ENCODE data around the gene VENTX. TPM values are rescaled to one million over a fixed set of nuclear protein-coding genes. Genes with fewer than 3 reads are reported as not detected.

The VENTX gene
- total RNA-seq, 1 experiment from 2014 or later, result not detected

GRCh38 chr10:133195611-133196010 is 42.0 kb upstream of the VENTX start:
- ATAC-seq (no peak), DNase-seq (no peak)
- Histone ChIP-seq H3K79me2 (ENCODE audit: low read length) (no peaks in the 10 kb centered on the region), H3K4me1 (ENCODE audit: insufficient read depth, low read length) (no peaks in the 10 kb centered on the region), H3K9me3 (ENCODE audit: low read length) (no peaks in the 10 kb centered on the region), H3K4me2 (ENCODE audit: low read length) (no peak overlapping the region), H3K9ac (ENCODE audit: low read length) (no peak overlapping the region), H3F3A (ENCODE audit: low read length, unreplicated experiment) (no peaks in the 10 kb centered on the region), H4K20me1 (ENCODE audit: low read length) (no peaks in the 10 kb centered on the region), H3K36me3 (ENCODE audit: low read depth, low read length) (no peaks in the 10 kb centered on the region), H3K27me3 (ENCODE audit: low read length) (peaks cover 41% of the 10 kb centered on the region), H3K9me2 (replicated peaks; ENCODE audit: low read length) (no peaks in the 10 kb centered on the region), H2AFZ (ENCODE audit: low read length) (no peak overlapping the region), H3K4me3 (ENCODE audit: low read length) (no peak overlapping the region), H3K27ac (ENCODE audit: low read length) (no peak overlapping the region)
- CTCF ChIA-PET, result no interaction called here
- TF ChIP-seq CTCF (conservative IDR thresholded peaks at IDR 0.05; ENCODE audit: low read depth, low read length), result no peak
- no peak for TF ChIP-seq EZH2phosphoT487 (IDR thresholded peaks at IDR 0.05; ENCODE audit: borderline replicate concordance, low read length)
- TF ChIP-seq EZH2 (IDR thresholded peaks at IDR 0.05; ENCODE audit: low read length, unreplicated experiment), result no peak
- BruUV-seq (replicated peaks), result no TSS peak
- intact Hi-C loops (cut with micrococcal nuclease), result no loop called here
- POLR2A ChIA-PET (ENCODE audit: unreplicated experiment), result no interaction called here

GRCh38 chr10:133196221-133196915 is 41.3 kb upstream of the VENTX start:
- no peak overlapping the region for H3K27ac ChIP-seq (ENCODE audit: low read length)
- TF ChIP-seq CTCF (conservative IDR thresholded peaks at IDR 0.05; ENCODE audit: low read depth, low read length) (no peak), EZH2phosphoT487 (IDR thresholded peaks at IDR 0.05; ENCODE audit: borderline replicate concordance, low read length) (no peak), EZH2 (IDR thresholded peaks at IDR 0.05; ENCODE audit: low read length, unreplicated experiment) (no peak)
- H4K20me1 ChIP-seq (ENCODE audit: low read length), result no peaks in the 10 kb centered on the region
- no peak overlapping the region for H3K4me2 ChIP-seq (ENCODE audit: low read length)
- H3K36me3 ChIP-seq (ENCODE audit: low read depth, low read length), result no peaks in the 10 kb centered on the region
- no peak overlapping the region for H2AFZ ChIP-seq (ENCODE audit: low read length)
- no peak for ATAC-seq
- no peaks in the 10 kb centered on the region for H3K4me1 ChIP-seq (ENCODE audit: insufficient read depth, low read length)
- no TSS peak for BruUV-seq (replicated peaks)
- no peak overlapping the region for H3K4me3 ChIP-seq (ENCODE audit: low read length)
- no peaks in the 10 kb centered on the region for H3F3A ChIP-seq (ENCODE audit: low read length, unreplicated experiment)
- H3K9me3 ChIP-seq (ENCODE audit: low read length), result no peaks in the 10 kb centered on the region
- ChIA-PET POLR2A (ENCODE audit: unreplicated experiment) (no interaction called here), CTCF (no interaction called here)
- peaks cover 47% of the 10 kb centered on the region for H3K27me3 ChIP-seq (ENCODE audit: low read length)
- intact Hi-C loops (cut with micrococcal nuclease), result no loop called here
- H3K9me2 ChIP-seq (replicated peaks; ENCODE audit: low read length), result no peaks in the 10 kb centered on the region
- DNase-seq, result no peak
- H3K9ac ChIP-seq (ENCODE audit: low read length), result no peak overlapping the region
- no peaks in the 10 kb centered on the region for H3K79me2 ChIP-seq (ENCODE audit: low read length)

GRCh38 chr10:133196936-133197758 is 40.5 kb upstream of the VENTX start:
- Histone ChIP-seq H3K9me2 (replicated peaks; ENCODE audit: low read length) (no peaks in the 10 kb centered on the region), H3K4me3 (ENCODE audit: low read length) (no peak overlapping the region), H3K4me2 (ENCODE audit: low read length) (no peak overlapping the region), H3F3A (ENCODE audit: low read length, unreplicated experiment) (no peaks in the 10 kb centered on the region), H3K4me1 (ENCODE audit: insufficient read depth, low read length) (no peaks in the 10 kb centered on the region), H3K9me3 (ENCODE audit: low read length) (no peaks in the 10 kb centered on the region), H3K79me2 (ENCODE audit: low read length) (no peaks in the 10 kb centered on the region), H2AFZ (ENCODE audit: low read length) (no peak overlapping the region), H4K20me1 (ENCODE audit: low read length) (no peaks in the 10 kb centered on the region), H3K27ac (ENCODE audit: low read length) (no peak overlapping the region), H3K27me3 (ENCODE audit: low read length) (peaks cover 48% of the 10 kb centered on the region), H3K9ac (ENCODE audit: low read length) (no peak overlapping the region), H3K36me3 (ENCODE audit: low read depth, low read length) (no peaks in the 10 kb centered on the region)
- no peak for TF ChIP-seq EZH2phosphoT487 (IDR thresholded peaks at IDR 0.05; ENCODE audit: borderline replicate concordance, low read length)
- no peak for TF ChIP-seq CTCF (conservative IDR thresholded peaks at IDR 0.05; ENCODE audit: low read depth, low read length)
- TF ChIP-seq EZH2 (IDR thresholded peaks at IDR 0.05; ENCODE audit: low read length, unreplicated experiment), result no peak
- CTCF ChIA-PET, result no interaction called here
- ATAC-seq (no peak; the same call in 1 of the 2 replicates), DNase-seq (no peak)
- intact Hi-C loops (cut with micrococcal nuclease), result no loop called here
- POLR2A ChIA-PET (ENCODE audit: unreplicated experiment), result interaction anchor here (0.6 kb wide), 1 partner anchor 365 kb away, joined by 5 read pairs; no protein-coding TSS in a partner anchor
- no TSS peak for BruUV-seq (replicated peaks)

Measured in PC-3 (cell line).